ENCODE data around the gene GINS2.

GINS2 gene

GRCh38 chr16:85710732-85711131 lies 22.0 kb upstream of the GINS2 start:
- TF ChIP-seq CTCF (IDR thresholded peaks at IDR 0.05; ENCODE audit: low read depth, low read length, missing control alignments) = no peak
- DNase-seq (ENCODE audit: low read depth) = no peak
- no peak overlapping the region for H3K4me3 ChIP-seq (ENCODE audit: low read depth, low read length)

- DNase-seq (ENCODE audit: low read depth) = no peak
- TF ChIP-seq CTCF (IDR thresholded peaks at IDR 0.05; ENCODE audit: low read depth, low read length, missing control alignments) = no peak
- H3K4me3 ChIP-seq (ENCODE audit: low read depth, low read length) = no peak overlapping the region
These were observed 21.2 kb upstream of the GINS2 start for GRCh38 chr16:85709766-85710585.

- TF ChIP-seq CTCF (IDR thresholded peaks at IDR 0.05; ENCODE audit: low read depth, low read length, missing control alignments) = no peak
- H3K4me3 ChIP-seq (ENCODE audit: low read depth, low read length) = no peak overlapping the region
- DNase-seq (ENCODE audit: low read depth) = no peak
These were observed 19.6 kb upstream of the GINS2 start for GRCh38 chr16:85708338-85708737.

GRCh38 chr16:85707528-85708095 lies 18.9 kb upstream of the GINS2 start:
- DNase-seq (ENCODE audit: low read depth) = no peak
- H3K4me3 ChIP-seq (ENCODE audit: low read depth, low read length) = no peak overlapping the region
- no peak for TF ChIP-seq CTCF (IDR thresholded peaks at IDR 0.05; ENCODE audit: low read depth, low read length, missing control alignments)

- DNase-seq (ENCODE audit: low read depth) = no peak
- H3K4me3 ChIP-seq (ENCODE audit: low read depth, low read length) = no peak overlapping the region
- no peak for TF ChIP-seq CTCF (IDR thresholded peaks at IDR 0.05; ENCODE audit: low read depth, low read length, missing control alignments)
These were observed 17.8 kb upstream of the GINS2 start for GRCh38 chr16:85706449-85707034.

GRCh38 chr16:85704900-85705846 lies 16.4 kb upstream of the GINS2 start:
- TF ChIP-seq CTCF (IDR thresholded peaks at IDR 0.05; ENCODE audit: low read depth, low read length, missing control alignments) = no peak
- H3K4me3 ChIP-seq (ENCODE audit: low read depth, low read length) = no peak overlapping the region
- no peak for DNase-seq (ENCODE audit: low read depth)

Data from GM12864 (cell line).